ENCODE data around the gene PINLYP. TPM values are rescaled to one million over a fixed set of nuclear protein-coding genes. Genes with fewer than 3 reads are reported as not detected.

PINLYP gene
- total and polyA plus RNA-seq, 9 of the 15 experiments (the other 6 are each of a cell fraction or from before 2014, with no cell fraction given), result 1.00 to 6.7 (median 2.2) TPM

- no peak for TF ChIP-seq PPARD (CRISPR knock-in tag; IDR thresholded peaks at IDR 0.05)
- no peak for TF ChIP-seq BACH1 (tag; IDR thresholded peaks at IDR 0.05)
- TF ChIP-seq, protein P1, sequence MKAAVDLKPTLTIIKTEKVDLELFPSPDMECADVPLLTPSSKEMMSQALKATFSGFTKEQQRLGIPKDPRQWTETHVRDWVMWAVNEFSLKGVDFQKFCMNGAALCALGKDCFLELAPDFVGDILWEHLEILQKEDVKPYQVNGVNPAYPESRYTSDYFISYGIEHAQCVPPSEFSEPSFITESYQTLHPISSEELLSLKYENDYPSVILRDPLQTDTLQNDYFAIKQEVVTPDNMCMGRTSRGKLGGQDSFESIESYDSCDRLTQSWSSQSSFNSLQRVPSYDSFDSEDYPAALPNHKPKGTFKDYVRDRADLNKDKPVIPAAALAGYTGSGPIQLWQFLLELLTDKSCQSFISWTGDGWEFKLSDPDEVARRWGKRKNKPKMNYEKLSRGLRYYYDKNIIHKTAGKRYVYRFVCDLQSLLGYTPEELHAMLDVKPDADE (conservative IDR thresholded peaks at IDR 0.05; ENCODE audit: control insufficient read depth, low read depth, low read length), result peak; percentile 53; the same call in 1 of the 2 replicates
- TF ChIP-seq, protein P2, sequence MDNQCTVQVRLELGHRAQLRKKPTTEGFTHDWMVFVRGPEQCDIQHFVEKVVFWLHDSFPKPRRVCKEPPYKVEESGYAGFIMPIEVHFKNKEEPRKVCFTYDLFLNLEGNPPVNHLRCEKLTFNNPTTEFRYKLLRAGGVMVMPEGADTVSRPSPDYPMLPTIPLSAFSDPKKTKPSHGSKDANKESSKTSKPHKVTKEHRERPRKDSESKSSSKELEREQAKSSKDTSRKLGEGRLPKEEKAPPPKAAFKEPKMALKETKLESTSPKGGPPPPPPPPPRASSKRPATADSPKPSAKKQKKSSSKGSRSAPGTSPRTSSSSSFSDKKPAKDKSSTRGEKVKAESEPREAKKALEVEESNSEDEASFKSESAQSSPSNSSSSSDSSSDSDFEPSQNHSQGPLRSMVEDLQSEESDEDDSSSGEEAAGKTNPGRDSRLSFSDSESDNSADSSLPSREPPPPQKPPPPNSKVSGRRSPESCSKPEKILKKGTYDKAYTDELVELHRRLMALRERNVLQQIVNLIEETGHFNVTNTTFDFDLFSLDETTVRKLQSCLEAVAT (IDR thresholded peaks at IDR 0.05), result no peak; a peak in 1 of 4 replicates
- peak; percentile 81; the same call in 1 of the 2 replicates for TF ChIP-seq MYNN (IDR thresholded peaks at IDR 0.05)
- TF ChIP-seq MYNN (CRISPR knock-in tag; IDR thresholded peaks at IDR 0.05), result peak; percentile 72; the same call in 1 of the 2 replicates
- no peak for TF ChIP-seq GTF2B (IDR thresholded peaks at IDR 0.05; ENCODE audit: extremely low read depth, insufficient read length)
- no peak for TF ChIP-seq PTRF (tag; IDR thresholded peaks at IDR 0.05)
- no peak for TF ChIP-seq ELK1 (CRISPR knock-in tag; IDR thresholded peaks at IDR 0.05)
- peak; percentile 65; the same call in 1 of the 2 replicates for TF ChIP-seq MTA3 (IDR thresholded peaks at IDR 0.05; ENCODE audit: borderline replicate concordance)
- TF ChIP-seq, protein P3, sequence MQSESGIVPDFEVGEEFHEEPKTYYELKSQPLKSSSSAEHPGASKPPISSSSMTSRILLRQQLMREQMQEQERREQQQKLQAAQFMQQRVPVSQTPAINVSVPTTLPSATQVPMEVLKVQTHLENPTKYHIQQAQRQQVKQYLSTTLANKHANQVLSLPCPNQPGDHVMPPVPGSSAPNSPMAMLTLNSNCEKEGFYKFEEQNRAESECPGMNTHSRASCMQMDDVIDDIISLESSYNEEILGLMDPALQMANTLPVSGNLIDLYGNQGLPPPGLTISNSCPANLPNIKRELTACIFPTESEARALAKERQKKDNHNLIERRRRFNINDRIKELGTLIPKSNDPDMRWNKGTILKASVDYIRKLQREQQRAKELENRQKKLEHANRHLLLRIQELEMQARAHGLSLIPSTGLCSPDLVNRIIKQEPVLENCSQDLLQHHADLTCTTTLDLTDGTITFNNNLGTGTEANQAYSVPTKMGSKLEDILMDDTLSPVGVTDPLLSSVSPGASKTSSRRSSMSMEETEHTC (IDR thresholded peaks at IDR 0.05), result no peak
- TF ChIP-seq ZNF445 (CRISPR knock-in tag; IDR thresholded peaks at IDR 0.05; ENCODE audit: low read depth), result no peak
- peak; percentile 83 for TF ChIP-seq PHF21A (IDR thresholded peaks at IDR 0.05; ENCODE audit: borderline replicate concordance, low read depth)
- no peak for TF ChIP-seq ZNF24 (IDR thresholded peaks at IDR 0.05)
- TF ChIP-seq, protein P4, sequence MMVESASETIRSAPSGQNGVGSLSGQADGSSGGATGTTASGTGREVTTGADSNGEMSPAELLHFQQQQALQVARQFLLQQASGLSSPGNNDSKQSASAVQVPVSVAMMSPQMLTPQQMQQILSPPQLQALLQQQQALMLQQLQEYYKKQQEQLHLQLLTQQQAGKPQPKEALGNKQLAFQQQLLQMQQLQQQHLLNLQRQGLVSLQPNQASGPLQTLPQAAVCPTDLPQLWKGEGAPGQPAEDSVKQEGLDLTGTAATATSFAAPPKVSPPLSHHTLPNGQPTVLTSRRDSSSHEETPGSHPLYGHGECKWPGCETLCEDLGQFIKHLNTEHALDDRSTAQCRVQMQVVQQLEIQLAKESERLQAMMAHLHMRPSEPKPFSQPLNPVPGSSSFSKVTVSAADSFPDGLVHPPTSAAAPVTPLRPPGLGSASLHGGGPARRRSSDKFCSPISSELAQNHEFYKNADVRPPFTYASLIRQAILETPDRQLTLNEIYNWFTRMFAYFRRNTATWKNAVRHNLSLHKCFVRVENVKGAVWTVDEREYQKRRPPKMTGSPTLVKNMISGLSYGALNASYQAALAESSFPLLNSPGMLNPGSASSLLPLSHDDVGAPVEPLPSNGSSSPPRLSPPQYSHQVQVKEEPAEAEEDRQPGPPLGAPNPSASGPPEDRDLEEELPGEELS (CRISPR knock-in tag; IDR thresholded peaks at IDR 0.05; ENCODE audit: borderline replicate concordance), result no peak
Observed at GRCh38 chr19:43619262-43620060, 43.9 kb downstream of the PINLYP start, which contains the start of gene ZNF428 (continued).

All from K562 (cell line).